ENCODE measurements around the gene FLT3.

DNA sequence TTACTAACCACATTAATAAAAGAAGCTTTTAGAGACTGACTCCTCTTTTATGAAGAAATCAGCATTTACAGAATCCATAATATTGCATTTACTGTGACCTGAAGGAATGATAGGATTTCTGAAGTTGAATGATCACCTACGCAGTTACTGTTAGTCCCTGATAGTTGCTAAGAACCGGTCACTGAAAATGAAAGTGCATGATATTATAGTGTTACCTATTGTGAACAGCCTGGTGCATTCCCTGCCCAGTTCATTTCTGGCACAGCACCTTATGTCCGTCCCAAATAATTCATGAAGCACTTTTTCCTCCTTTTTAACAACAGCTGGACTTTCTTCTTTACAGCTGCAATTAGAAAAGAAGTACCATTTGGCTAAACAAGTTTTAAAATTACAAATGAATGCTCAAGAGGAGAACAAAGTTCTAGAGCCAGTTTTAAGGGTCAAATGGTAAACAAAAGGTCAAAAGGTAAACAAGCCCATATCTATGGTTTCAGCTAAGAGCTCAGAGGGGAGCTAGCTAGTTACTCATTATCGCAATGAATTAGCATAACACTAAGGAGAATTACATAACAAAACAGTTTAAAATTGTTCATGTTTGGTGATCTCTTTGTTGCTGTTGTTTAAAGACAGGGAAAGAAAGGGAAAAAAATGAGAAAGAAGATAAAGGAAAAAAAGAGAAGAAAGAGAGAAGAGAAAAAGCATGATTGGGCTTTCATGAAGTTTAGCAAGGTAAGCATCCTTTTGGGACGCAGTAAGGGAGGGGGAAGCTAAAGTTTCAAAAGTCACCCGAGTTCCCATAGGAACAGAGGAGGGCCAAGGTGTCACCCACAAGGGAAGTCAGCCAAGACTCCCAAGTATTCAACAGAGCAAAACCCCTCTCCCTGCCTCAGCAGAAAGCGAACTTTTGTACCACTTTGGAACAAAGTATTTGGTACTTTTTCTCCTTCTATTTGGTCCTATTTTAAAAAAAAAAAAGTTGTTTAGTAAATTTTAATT, 50.2 kb downstream of the FLT3 start:
- TF ChIP-seq BHLHE40 (IDR thresholded peaks at IDR 0.05; ENCODE audit: low read depth, low read length): no peak
- TF ChIP-seq, protein P1, sequence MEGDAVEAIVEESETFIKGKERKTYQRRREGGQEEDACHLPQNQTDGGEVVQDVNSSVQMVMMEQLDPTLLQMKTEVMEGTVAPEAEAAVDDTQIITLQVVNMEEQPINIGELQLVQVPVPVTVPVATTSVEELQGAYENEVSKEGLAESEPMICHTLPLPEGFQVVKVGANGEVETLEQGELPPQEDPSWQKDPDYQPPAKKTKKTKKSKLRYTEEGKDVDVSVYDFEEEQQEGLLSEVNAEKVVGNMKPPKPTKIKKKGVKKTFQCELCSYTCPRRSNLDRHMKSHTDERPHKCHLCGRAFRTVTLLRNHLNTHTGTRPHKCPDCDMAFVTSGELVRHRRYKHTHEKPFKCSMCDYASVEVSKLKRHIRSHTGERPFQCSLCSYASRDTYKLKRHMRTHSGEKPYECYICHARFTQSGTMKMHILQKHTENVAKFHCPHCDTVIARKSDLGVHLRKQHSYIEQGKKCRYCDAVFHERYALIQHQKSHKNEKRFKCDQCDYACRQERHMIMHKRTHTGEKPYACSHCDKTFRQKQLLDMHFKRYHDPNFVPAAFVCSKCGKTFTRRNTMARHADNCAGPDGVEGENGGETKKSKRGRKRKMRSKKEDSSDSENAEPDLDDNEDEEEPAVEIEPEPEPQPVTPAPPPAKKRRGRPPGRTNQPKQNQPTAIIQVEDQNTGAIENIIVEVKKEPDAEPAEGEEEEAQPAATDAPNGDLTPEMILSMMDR (IDR thresholded peaks at IDR 0.05): no peak
- TF ChIP-seq SMC3 (IDR thresholded peaks at IDR 0.05): no peak
- no peak for TF ChIP-seq CEBPB (IDR thresholded peaks at IDR 0.05)
- no peak for TF ChIP-seq MYC (IDR thresholded peaks at IDR 0.05; ENCODE audit: borderline replicate concordance, low read length)
- no peak for TF ChIP-seq RFX5 (IDR thresholded peaks at IDR 0.05)
- TF ChIP-seq MAFK (IDR thresholded peaks at IDR 0.05; ENCODE audit: partially characterized antibody): no peak
- no peak for TF ChIP-seq TP53 (CRISPR knock-in tag; IDR thresholded peaks at IDR 0.05)
- TF ChIP-seq RCOR1 (IDR thresholded peaks at IDR 0.05; ENCODE audit: low read depth, low read length): no peak
- TF ChIP-seq KDM1A (IDR thresholded peaks at IDR 0.05; ENCODE audit: low read depth): no peak
- no peak for TF ChIP-seq ZSCAN20 (CRISPR knock-in tag; IDR thresholded peaks at IDR 0.05)

All from A549 (cell line).